GM20431 (cell line): Measurements from ENCODE around the gene IFNL3.
"Not testable (repeated sequence)": the region's sequence is repeated elsewhere in the genome, so short reads cannot be mapped to it uniquely, and the experiment has no call there.

Experiments used
- in situ Hi-C: fragments of 300-500 bp; cut with MseI, MboI; formaldehyde crosslinking; loops from one replicate; pipeline ENCODE4 v1.15.0; 2020; ENCODE audit warnings: low sequenced_read_pairs; ENCODE audit not compliant: unreplicated experiment

IFNL3 gene

GRCh38 chr19:39244410-39245100, at the start of gene IFNL3:
IFNL3 (minus strand) TSS chr19:39245006; CDS start chr19:39244967, 39 bp downstream.
- in situ Hi-C loops: not testable (repeated sequence)

- in situ Hi-C loops: no loop called here
These were observed 48.6 kb upstream of the IFNL3 start for GRCh38 chr19:39293394-39293793.

GRCh38 chr19:39284032-39284431, 39.2 kb upstream of the IFNL3 start:
- in situ Hi-C loops: no loop called here

- in situ Hi-C loops: no loop called here
These were observed 37.2 kb upstream of the IFNL3 start for GRCh38 chr19:39282021-39282420.

GRCh38 chr19:39277598-39277997, 32.8 kb upstream of the IFNL3 start:
- in situ Hi-C loops: no loop called here

- in situ Hi-C loops: no loop called here
These were observed 31.9 kb upstream of the IFNL3 start for GRCh38 chr19:39276740-39277139.

- in situ Hi-C loops: no loop called here
These were observed 30.8 kb upstream of the IFNL3 start for GRCh38 chr19:39275578-39275977.

- in situ Hi-C loops: not testable (repeated sequence)
These were observed 29.1 kb upstream of the IFNL3 start for GRCh38 chr19:39273859-39274258.

GRCh38 chr19:39270036-39270871, 25.4 kb upstream of the IFNL3 start:
- in situ Hi-C loops: no loop called here

GRCh38 chr19:39269369-39269768, 24.6 kb upstream of the IFNL3 start:
- in situ Hi-C loops: not testable (repeated sequence)

- in situ Hi-C loops: not testable (repeated sequence)
These were observed 23.9 kb upstream of the IFNL3 start for GRCh38 chr19:39268531-39269223.

- in situ Hi-C loops: not testable (repeated sequence)
These were observed 23.3 kb upstream of the IFNL3 start, which contains the start of gene IFNL2 for GRCh38 chr19:39268085-39268484. IFNL2 (plus strand) TSS chr19:39268396; CDS start chr19:39268569, 173 bp downstream.

- in situ Hi-C loops: no loop called here
These were observed 20.6 kb upstream of the IFNL3 start for GRCh38 chr19:39265321-39265916.

- in situ Hi-C loops: no loop called here
These were observed 19.8 kb upstream of the IFNL3 start for GRCh38 chr19:39264306-39265290.

- in situ Hi-C loops: no loop called here
These were observed 19.1 kb upstream of the IFNL3 start for GRCh38 chr19:39263912-39264305.

- in situ Hi-C loops: no loop called here
These were observed 17.7 kb upstream of the IFNL3 start for GRCh38 chr19:39262496-39262895.

GRCh38 chr19:39261704-39262103, 16.9 kb upstream of the IFNL3 start:
- in situ Hi-C loops: no loop called here

- in situ Hi-C loops: no loop called here
These were observed 12.4 kb upstream of the IFNL3 start for GRCh38 chr19:39257227-39257626.
